HG02763 (cell line): ENCODE data around the gene PLCZ1.
"Not testable (repeated sequence)": the region's sequence is repeated elsewhere in the genome, so short reads cannot be mapped to it uniquely, and the experiment has no call there.

Source experiments
- ATAC-seq: cut with Tn5 transposase; IDR thresholded peaks from one replicate; pipeline ENCODE4 v1.9.1; 2021; ENCODE audit warnings: mild to moderate bottlenecking, moderate library complexity; ENCODE audit not compliant: unreplicated experiment

PLCZ1 gene

GRCh38 chr12:18703321-18703720 is 34.5 kb downstream of the PLCZ1 start:
- ATAC-seq: no peak

GRCh38 chr12:18700271-18700670 is 37.5 kb downstream of the PLCZ1 start:
- no peak for ATAC-seq

GRCh38 chr12:18696971-18697602 is 40.7 kb downstream of the PLCZ1 start:
- ATAC-seq: no peak

- not testable (repeated sequence) for ATAC-seq
These were observed 43.8 kb downstream of the PLCZ1 start for GRCh38 chr12:18693986-18694385.

GRCh38 chr12:18690653-18691052 is 47.2 kb downstream of the PLCZ1 start:
- ATAC-seq: no peak

GRCh38 chr12:18689771-18690170 is 48.0 kb downstream of the PLCZ1 start:
- no peak for ATAC-seq

GRCh38 chr12:18684430-18684829 is 53.4 kb downstream of the PLCZ1 start:
- no peak for ATAC-seq

- ATAC-seq: no peak
These were observed 54.3 kb downstream of the PLCZ1 start for GRCh38 chr12:18683327-18684013.

- ATAC-seq: no peak
These were observed 56.0 kb downstream of the PLCZ1 start for GRCh38 chr12:18681818-18682217.

GRCh38 chr12:18676996-18677588 is 60.7 kb downstream of the PLCZ1 start:
- ATAC-seq: no peak

GRCh38 chr12:18676141-18676540 is 61.7 kb downstream of the PLCZ1 start:
- no peak for ATAC-seq

- no peak for ATAC-seq
These were observed 79.0 kb downstream of the PLCZ1 start for GRCh38 chr12:18658829-18659228.

GRCh38 chr12:18658179-18658578 is 79.6 kb downstream of the PLCZ1 start:
- no peak for ATAC-seq

- no peak for ATAC-seq
These were observed 82.5 kb downstream of the PLCZ1 start for GRCh38 chr12:18655351-18655750.

GRCh38 chr12:18653465-18653864 is 84.3 kb downstream of the PLCZ1 start:
- no peak for ATAC-seq

GRCh38 chr12:18652596-18652995 is 85.2 kb downstream of the PLCZ1 start:
- ATAC-seq: no peak

GRCh38 chr12:18651525-18651924 is 86.3 kb downstream of the PLCZ1 start:
- no peak for ATAC-seq

- no peak for ATAC-seq
These were observed 91.4 kb downstream of the PLCZ1 start for GRCh38 chr12:18646286-18646890.

- no peak for ATAC-seq
These were observed 93.2 kb downstream of the PLCZ1 start for GRCh38 chr12:18644564-18644963.

- ATAC-seq: no peak
These were observed 94.1 kb downstream of the PLCZ1 start for GRCh38 chr12:18643681-18644080.

- ATAC-seq: no peak
These were observed 97.4 kb downstream of the PLCZ1 start for GRCh38 chr12:18640321-18640955.
